HG03457 (cell line): ENCODE results near the gene IFITM1.
"Not testable (repeated sequence)": the region's sequence is repeated elsewhere in the genome, so short reads cannot be mapped to it uniquely, and the experiment has no call there.

ENCODE experiments used
- ATAC-seq: cut with Tn5 transposase; IDR thresholded peaks from one replicate; pipeline ENCODE4 v1.9.1; 2021; ENCODE audit warnings: moderate number of reproducible peaks; ENCODE audit not compliant: unreplicated experiment

Gene IFITM1

DNA sequence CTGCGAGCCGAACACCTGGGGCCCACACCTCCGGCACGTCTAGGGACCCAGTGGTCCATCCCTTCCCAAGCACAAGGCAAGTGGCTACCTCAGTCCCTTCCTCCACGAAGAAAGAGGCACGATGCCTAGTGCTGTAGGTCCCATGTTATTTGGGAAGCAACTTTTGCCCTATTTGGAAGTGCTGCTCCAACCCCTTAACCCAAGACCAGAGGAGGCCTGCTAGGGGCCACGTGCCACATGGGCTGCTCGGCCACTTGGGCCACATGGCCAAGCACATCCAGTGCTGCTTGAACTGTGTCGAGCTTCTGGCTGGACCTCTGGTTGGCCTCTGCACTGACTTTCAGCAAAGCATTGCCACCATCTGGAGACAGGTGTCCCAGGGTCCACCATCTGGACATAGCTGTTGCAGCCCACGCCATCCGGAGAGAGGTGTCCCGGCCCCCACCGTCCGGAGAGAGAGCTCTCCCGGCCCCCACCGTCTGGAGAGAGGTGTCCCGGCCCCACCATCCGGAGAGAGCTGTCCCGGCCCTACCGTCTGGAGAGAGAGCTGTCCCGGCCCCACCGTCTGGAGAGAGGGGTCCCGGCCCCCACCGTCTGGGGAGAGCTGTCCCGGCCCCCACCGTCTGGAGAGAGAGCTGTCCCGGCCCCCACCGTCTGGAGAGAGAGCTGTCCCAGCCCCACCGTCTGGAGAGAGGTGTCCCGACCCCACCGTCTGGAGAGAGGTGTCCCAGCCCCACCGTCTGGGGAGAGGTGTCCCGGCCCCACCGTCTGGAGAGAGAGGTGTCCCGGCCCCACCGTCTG lies 49.0 kb downstream of the IFITM1 start:
- ATAC-seq = no peak

DNA sequence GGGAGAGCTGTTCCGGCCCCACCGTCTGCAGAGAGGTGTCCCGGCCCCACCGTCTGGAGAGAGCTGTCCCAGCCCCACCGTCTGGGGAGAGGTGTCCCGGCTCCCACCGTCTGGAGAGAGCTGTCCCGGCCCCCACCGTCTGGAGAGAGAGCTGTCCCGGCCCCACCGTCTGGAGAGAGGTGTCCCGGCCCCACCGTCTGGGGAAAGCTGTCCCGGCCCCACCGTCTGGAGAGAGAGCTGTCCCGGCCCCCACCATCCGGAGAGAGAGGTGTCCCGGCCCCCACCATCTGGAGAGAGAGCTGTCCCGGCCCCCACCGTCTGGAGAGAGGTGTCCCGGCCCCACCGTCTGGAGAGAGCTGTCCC lies 49.6 kb downstream of the IFITM1 start:
- ATAC-seq = not testable (repeated sequence)

DNA sequence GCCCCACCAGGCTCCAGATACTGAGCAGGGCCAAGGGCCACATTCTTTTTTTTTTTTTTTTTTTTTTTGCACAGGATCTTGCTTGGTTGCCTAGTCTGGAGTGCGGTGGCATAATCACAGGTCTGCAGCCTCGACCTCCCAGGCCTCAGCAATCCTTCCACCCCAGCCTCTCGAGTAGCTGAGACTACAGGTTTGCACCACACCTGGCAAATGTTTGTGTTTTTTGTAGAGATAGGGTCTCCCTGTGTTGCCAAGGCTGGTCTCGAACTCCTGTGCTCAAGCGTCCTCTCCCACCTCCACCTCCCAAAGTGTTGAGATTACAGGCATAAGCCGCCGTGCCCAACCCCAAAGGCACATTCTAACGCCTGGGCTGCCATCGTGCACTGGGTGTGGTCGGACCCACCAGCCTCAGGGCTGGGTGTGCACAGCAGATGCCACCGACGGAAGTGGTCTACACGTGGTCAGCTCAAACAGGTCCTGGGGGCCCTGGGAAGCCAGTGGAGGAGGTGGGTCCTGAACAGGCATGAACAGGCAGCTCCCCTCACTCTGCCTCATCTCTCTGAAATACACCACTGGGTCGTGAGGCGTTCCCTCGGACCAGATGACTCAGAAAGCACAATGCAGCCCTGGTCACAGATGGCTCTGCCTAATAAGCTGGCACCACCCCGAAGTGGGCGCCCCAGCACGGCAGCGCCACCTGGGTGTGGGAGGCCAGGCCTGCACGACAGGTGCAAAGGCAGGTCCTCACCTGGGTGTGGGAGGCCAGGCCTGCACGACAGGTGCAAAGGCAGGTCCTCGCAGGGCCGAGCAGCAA lies 50.3 kb downstream of the IFITM1 start:
- no peak for ATAC-seq
